Measurements from ENCODE around the gene OGFR.
"Not testable (repeated sequence)": the region's sequence is repeated elsewhere in the genome, so short reads cannot be mapped to it uniquely, and the experiment has no call there.

OGFR gene

GRCh38 chr20:62843656-62844055 is 39.0 kb downstream of the OGFR start:
- H3K27ac Mint-ChIP-seq, result no peak overlapping the region
- ATAC-seq (replicated peaks) (no peak), DNase-seq (no peak)
- no peaks in the 10 kb centered on the region for H3K9me3 Mint-ChIP-seq
- H3K27me3 Mint-ChIP-seq, result no peaks in the 10 kb centered on the region
- peaks cover 10 to 28% of the 10 kb centered on the region in 2 donors for H3K36me3 Mint-ChIP-seq
- H3K4me1 Mint-ChIP-seq, result peaks cover 2 to 7% of the 10 kb centered on the region in 2 donors
- H3K4me3 Mint-ChIP-seq, result no peak overlapping the region

- Mint-ChIP-seq H3K9me3 (no peaks in the 10 kb centered on the region), H3K4me3 (no peak overlapping the region), H3K27ac (no peak overlapping the region), H3K36me3 (peaks cover 10 to 28% of the 10 kb centered on the region in 2 donors), H3K4me1 (peaks cover 2 to 5% of the 10 kb centered on the region in 2 donors), H3K27me3 (no peaks in the 10 kb centered on the region)
- ATAC-seq (replicated peaks) (no peak), DNase-seq (no peak)
These were observed 39.5 kb downstream of the OGFR start for GRCh38 chr20:62844182-62844581.

GRCh38 chr20:62845416-62846160 is 41.0 kb downstream of the OGFR start:
- Mint-ChIP-seq H3K27ac (peak overlapping the region; percentile 73), H3K36me3 (peaks cover 8 to 36% of the 10 kb centered on the region in 2 donors), H3K4me3 (no peak overlapping the region), H3K27me3 (no peaks in the 10 kb centered on the region), H3K4me1 (peaks cover 1 to 2% of the 10 kb centered on the region in 2 donors), H3K9me3 (no peaks in the 10 kb centered on the region)
- ATAC-seq (replicated peaks), result no peak
- no peak for DNase-seq

GRCh38 chr20:62846166-62846890 is 41.7 kb downstream of the OGFR start:
- Mint-ChIP-seq H3K4me1 (peaks cover 2 to 5% of the 10 kb centered on the region in 2 donors), H3K27me3 (no peaks in the 10 kb centered on the region)

GRCh38 chr20:62848917-62849316 is 44.3 kb downstream of the OGFR start:
- peaks cover 18 to 52% of the 10 kb centered on the region in 2 donors for H3K36me3 Mint-ChIP-seq
- not testable (repeated sequence) for ATAC-seq (replicated peaks); H3K27ac Mint-ChIP-seq

More at GRCh38 chr20:62846166-62846890, 41.7 kb downstream of the OGFR start:
- Mint-ChIP-seq H3K9me3 (no peaks in the 10 kb centered on the region), H3K36me3 (peaks cover 11 to 40% of the 10 kb centered on the region in 2 donors), H3K27ac (peak overlapping the region; percentile 6), H3K4me3 (no peak overlapping the region)
- DNase-seq (no peak), ATAC-seq (replicated peaks) (no peak)

GRCh38 chr20:62849431-62849830 is 44.8 kb downstream of the OGFR start:
- Mint-ChIP-seq H3K4me1 (peaks cover 2 to 5% of the 10 kb centered on the region in 2 donors), H3K9me3 (no peaks in the 10 kb centered on the region), H3K4me3 (no peak overlapping the region), H3K27me3 (no peaks in the 10 kb centered on the region), H3K27ac (no peak overlapping the region), H3K36me3 (peaks cover 17 to 54% of the 10 kb centered on the region in 2 donors)
- ATAC-seq (replicated peaks) (no peak), DNase-seq (no peak)

More at GRCh38 chr20:62848917-62849316, 44.3 kb downstream of the OGFR start:
- not testable (repeated sequence) for H3K9me3 Mint-ChIP-seq, H3K4me1 Mint-ChIP-seq, DNase-seq, H3K27me3 Mint-ChIP-seq, H3K4me3 Mint-ChIP-seq

- no peak overlapping the region for H3K4me3 Mint-ChIP-seq
- DNase-seq (no peak), ATAC-seq (replicated peaks) (no peak)
- peaks cover 2 to 5% of the 10 kb centered on the region in 2 donors for H3K4me1 Mint-ChIP-seq
- no peaks in the 10 kb centered on the region for H3K9me3 Mint-ChIP-seq
- no peak overlapping the region for H3K27ac Mint-ChIP-seq
- peaks cover 20 to 51% of the 10 kb centered on the region in 2 donors for H3K36me3 Mint-ChIP-seq
- no peaks in the 10 kb centered on the region for H3K27me3 Mint-ChIP-seq
These were observed 45.8 kb downstream of the OGFR start for GRCh38 chr20:62850333-62850974.

GRCh38 chr20:62852196-62852595 is 47.6 kb downstream of the OGFR start:
- Mint-ChIP-seq H3K4me3 (no peak overlapping the region), H3K27ac (no peak overlapping the region), H3K4me1 (peaks cover 4 to 8% of the 10 kb centered on the region in 2 donors), H3K9me3 (no peaks in the 10 kb centered on the region), H3K27me3 (no peaks in the 10 kb centered on the region), H3K36me3 (peaks cover 25 to 46% of the 10 kb centered on the region in 2 donors)
- DNase-seq (no peak), ATAC-seq (replicated peaks) (no peak)

GRCh38 chr20:62852841-62853240 is 48.2 kb downstream of the OGFR start:
- H3K27me3 Mint-ChIP-seq, result no peaks in the 10 kb centered on the region
- H3K27ac Mint-ChIP-seq, result no peak overlapping the region
- no peaks in the 10 kb centered on the region for H3K9me3 Mint-ChIP-seq
- ATAC-seq (replicated peaks) (no peak), DNase-seq (no peak)
- peaks cover 3 to 12% of the 10 kb centered on the region in 2 donors for H3K4me1 Mint-ChIP-seq
- no peak overlapping the region for H3K4me3 Mint-ChIP-seq
- peaks cover 26 to 47% of the 10 kb centered on the region in 2 donors for H3K36me3 Mint-ChIP-seq

- not testable (repeated sequence) for H3K4me3 Mint-ChIP-seq; H3K27me3 Mint-ChIP-seq; H3K9me3 Mint-ChIP-seq; DNase-seq; ATAC-seq (replicated peaks); H3K27ac Mint-ChIP-seq
- Mint-ChIP-seq H3K36me3 (peaks cover 28 to 48% of the 10 kb centered on the region in 2 donors), H3K4me1 (peaks cover 5 to 17% of the 10 kb centered on the region in 2 donors)
These were observed 48.7 kb downstream of the OGFR start for GRCh38 chr20:62853304-62853703.

GRCh38 chr20:62854121-62854520 is 49.5 kb downstream of the OGFR start:
- no peaks in the 10 kb centered on the region for H3K27me3 Mint-ChIP-seq
- peaks cover 8 to 19% of the 10 kb centered on the region in 2 donors for H3K4me1 Mint-ChIP-seq
- H3K4me3 Mint-ChIP-seq, result no peak overlapping the region
- peaks cover 28 to 49% of the 10 kb centered on the region in 2 donors for H3K36me3 Mint-ChIP-seq
- H3K9me3 Mint-ChIP-seq, result no peaks in the 10 kb centered on the region
- no peak for DNase-seq
- H3K27ac Mint-ChIP-seq, result no peak overlapping the region
- no peak for ATAC-seq (replicated peaks)

- H3K36me3 Mint-ChIP-seq, result peaks cover 28 to 46% of the 10 kb centered on the region in 2 donors
- DNase-seq (no peak), ATAC-seq (replicated peaks) (no peak)
- peaks cover 11 to 26% of the 10 kb centered on the region in 2 donors for H3K4me1 Mint-ChIP-seq
- H3K27ac Mint-ChIP-seq, result no peak overlapping the region
- H3K9me3 Mint-ChIP-seq, result no peaks in the 10 kb centered on the region
- no peaks in the 10 kb centered on the region for H3K27me3 Mint-ChIP-seq
- H3K4me3 Mint-ChIP-seq, result no peak overlapping the region
These were observed 50.5 kb downstream of the OGFR start for GRCh38 chr20:62855120-62855519.

GRCh38 chr20:62856931-62857619 is 52.4 kb downstream of the OGFR start:
- Mint-ChIP-seq H3K36me3 (peaks cover 27 to 37% of the 10 kb centered on the region in 2 donors), H3K4me1 (peaks cover 17 to 29% of the 10 kb centered on the region in 2 donors)
- no peak for ATAC-seq (replicated peaks)

More at GRCh38 chr20:62856931-62857619, 52.4 kb downstream of the OGFR start:
- Mint-ChIP-seq H3K27me3 (no peaks in the 10 kb centered on the region), H3K4me3 (no peak overlapping the region), H3K27ac (no peak overlapping the region), H3K9me3 (peaks cover 2 to 3% of the 10 kb centered on the region in 2 donors)
- no peak for DNase-seq
